ENCODE results near the gene ENPP1.

DNA sequence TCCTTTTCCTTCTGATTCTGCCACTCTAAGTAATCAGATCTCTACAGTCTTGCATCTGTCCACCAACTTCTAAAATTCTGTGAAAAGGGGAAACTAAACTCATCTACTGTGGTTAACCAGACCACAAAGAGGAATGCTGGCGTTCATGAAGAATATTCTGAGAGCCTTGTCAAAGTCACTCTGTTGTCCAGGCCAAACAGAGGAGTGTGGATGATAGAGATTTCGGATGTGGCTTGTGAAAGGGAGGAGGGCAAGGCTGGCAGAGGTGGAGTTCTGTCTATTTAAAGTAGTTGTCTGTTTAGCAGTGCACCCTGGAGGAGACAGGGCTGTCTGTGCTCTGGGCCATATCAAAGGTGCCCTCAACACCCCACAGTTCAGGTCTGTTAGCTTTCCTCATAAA lies 109.5 kb downstream of the ENPP1 start:
- TF ChIP-seq, protein P1, sequence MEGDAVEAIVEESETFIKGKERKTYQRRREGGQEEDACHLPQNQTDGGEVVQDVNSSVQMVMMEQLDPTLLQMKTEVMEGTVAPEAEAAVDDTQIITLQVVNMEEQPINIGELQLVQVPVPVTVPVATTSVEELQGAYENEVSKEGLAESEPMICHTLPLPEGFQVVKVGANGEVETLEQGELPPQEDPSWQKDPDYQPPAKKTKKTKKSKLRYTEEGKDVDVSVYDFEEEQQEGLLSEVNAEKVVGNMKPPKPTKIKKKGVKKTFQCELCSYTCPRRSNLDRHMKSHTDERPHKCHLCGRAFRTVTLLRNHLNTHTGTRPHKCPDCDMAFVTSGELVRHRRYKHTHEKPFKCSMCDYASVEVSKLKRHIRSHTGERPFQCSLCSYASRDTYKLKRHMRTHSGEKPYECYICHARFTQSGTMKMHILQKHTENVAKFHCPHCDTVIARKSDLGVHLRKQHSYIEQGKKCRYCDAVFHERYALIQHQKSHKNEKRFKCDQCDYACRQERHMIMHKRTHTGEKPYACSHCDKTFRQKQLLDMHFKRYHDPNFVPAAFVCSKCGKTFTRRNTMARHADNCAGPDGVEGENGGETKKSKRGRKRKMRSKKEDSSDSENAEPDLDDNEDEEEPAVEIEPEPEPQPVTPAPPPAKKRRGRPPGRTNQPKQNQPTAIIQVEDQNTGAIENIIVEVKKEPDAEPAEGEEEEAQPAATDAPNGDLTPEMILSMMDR (IDR thresholded peaks at IDR 0.05) = no peak
- no peak for TF ChIP-seq POLR2A (IDR thresholded peaks at IDR 0.05)

All from ovary (tissue), 3 donors.